Natural killer cell (primary cell): ENCODE data around the gene SEPHS1. TPM values are rescaled to one million over a fixed set of nuclear protein-coding genes. Genes with fewer than 3 reads are reported as not detected.
A peak's percentile ranks its signal among the peaks of the same experiment; 100 is the strongest.

ENCODE experiments used
- ATAC-seq, 3 donors: fragments of 150-1000 bp in 2 of 3; fragments of 200-7000 bp in 1 of 3; cut with Tn5 transposase; 1 replicate in 1 of 3; 2 replicates in 2 of 3; pipeline ENCODE4 v1.10.0; 2021; ENCODE audit warnings: mild to moderate bottlenecking in 2 of 3, moderate library complexity in 2 of 3
- DNase-seq, 2 donors: peaks; one replicate each; pipeline versions ENCODE4 v3.0.0 to v3.0.0-alpha.2; 2013 to 2021; ENCODE audit warnings: mixed read lengths in 1 of 2
- H3K27ac ChIP-seq: one replicate; pipeline ENCODE4 v1.5.1; 2013; ENCODE audit warnings: mild to moderate bottlenecking, low read length
- H3K27me3 ChIP-seq: one replicate; pipeline ENCODE4 v1.6.1; 2013; ENCODE audit warnings: low read length; ENCODE audit not compliant: control insufficient read depth, insufficient read depth
- H3K36me3 ChIP-seq: one replicate; pipeline ENCODE4 v1.6.1; 2013; ENCODE audit warnings: low read length; ENCODE audit not compliant: control insufficient read depth, insufficient read depth
- H3K4me1 ChIP-seq: one replicate; pipeline ENCODE4 v1.6.1; 2013; ENCODE audit warnings: low read length; ENCODE audit not compliant: control insufficient read depth, insufficient read depth
- H3K4me3 ChIP-seq: one replicate; pipeline ENCODE4 v1.5.1; 2013; ENCODE audit warnings: low read length
- H3K9me3 ChIP-seq: one replicate; pipeline ENCODE4 v1.6.1; 2013; ENCODE audit warnings: low read length; ENCODE audit not compliant: control insufficient read depth, insufficient read depth
- H3K27ac Mint-ChIP-seq, 2 donors: one replicate each; pipeline ENCODE4 v1.8.0; 2022; ENCODE audit warnings: mild to moderate bottlenecking in 2 of 2, mixed read lengths in 2 of 2, moderate library complexity in 1 of 2
- H3K27me3 Mint-ChIP-seq, 2 donors: one replicate each; pipeline ENCODE4 v1.8.0; 2022; ENCODE audit warnings: low read depth in 2 of 2, mixed read lengths in 2 of 2
- H3K36me3 Mint-ChIP-seq: one replicate; pipeline ENCODE4 v1.8.0; 2022; ENCODE audit warnings: mixed read lengths
- H3K4me1 Mint-ChIP-seq, 2 donors: one replicate each; pipeline ENCODE4 v1.8.0; 2022; ENCODE audit warnings: mixed read lengths in 2 of 2
- H3K4me3 Mint-ChIP-seq: one replicate; pipeline ENCODE4 v1.8.0; 2022; ENCODE audit warnings: mild to moderate bottlenecking, moderate library complexity, mixed read lengths
- H3K9me3 Mint-ChIP-seq, 2 donors: one replicate each; pipeline ENCODE4 v1.8.0; 2022; ENCODE audit warnings: mixed read lengths in 2 of 2
- CTCF ChIP-seq: fragments of 200-600 bp; IDR thresholded peaks from one replicate; pipeline ENCODE4 v1.8.0; 2022; ENCODE audit warnings: antibody characterized with exemption
- WGBS: methylation state at CpG from one replicate; pipeline ENCODE4 v1.1.7; 2013; ENCODE audit warnings: missing lambda C conversion rate; ENCODE audit not compliant: insufficient coverage; 5-methylcytosine and 5-hydroxymethylcytosine counted together
- intact Hi-C: fragments of 100-400 bp; cut with micrococcal nuclease; formaldehyde crosslinking; loops from one replicate; pipeline ENCODE4 v1.14.2; 2022
- total RNA-seq, 4 donors: library from RNA; stranded (reverse); fragments of 120-200 nt in 1 of 4; gene quantifications; one replicate each; pipeline versions ENCODE4 v1.2.3 to v1.2.4, GENCODE V29; 2013 to 2022

Gene SEPHS1
- total RNA-seq, 3 donors from 2014 or later (not counting 1 experiment from before 2014, with no cell fraction given), result 20.4 to 28.2 (median 23.4) TPM

GRCh38 chr10:13352519-13352918 is 4.4 kb upstream of the SEPHS1 start:
- no peaks in the 10 kb centered on the region for H3K9me3 ChIP-seq
- Mint-ChIP-seq H3K27me3 (peaks cover 23 to 26% of the 10 kb centered on the region in 2 donors), H3K4me3 (no peak overlapping the region), H3K36me3 (no peaks in the 10 kb centered on the region), H3K9me3 (no peaks in the 10 kb centered on the region), H3K27ac (no peak overlapping the region), H3K4me1 (peaks cover 13% of the 10 kb centered on the region in 2 donors)
- ATAC-seq (no peak), DNase-seq (peak in 1 of 2 donors; percentile 29)
- H3K36me3 ChIP-seq, result no peaks in the 10 kb centered on the region
- peaks cover under 1% of the 10 kb centered on the region for H3K27me3 ChIP-seq
- TF ChIP-seq CTCF, result no peak
- 59% methylated on average over 3 of the region's 3 CpGs for WGBS
- intact Hi-C loops, result loop anchor here (5.0 kb wide), 1 partner anchor 190 kb away; the partner anchor contains the start of gene MCM10
- no peak overlapping the region for H3K4me3 ChIP-seq
- H3K27ac ChIP-seq, result no peak overlapping the region
- peaks cover 26% of the 10 kb centered on the region for H3K4me1 ChIP-seq

GRCh38 chr10:13351340-13351915 is 3.3 kb upstream of the SEPHS1 start:
- ATAC-seq (no peak), DNase-seq (peak in 1 of 2 donors; percentile 73)
- Mint-ChIP-seq H3K27ac (no peak overlapping the region), H3K27me3 (peaks cover 23% of the 10 kb centered on the region in 2 donors), H3K36me3 (no peaks in the 10 kb centered on the region), H3K9me3 (no peaks in the 10 kb centered on the region), H3K4me3 (no peak overlapping the region), H3K4me1 (peaks cover 16 to 17% of the 10 kb centered on the region in 2 donors)
- Histone ChIP-seq H3K4me3 (no peak overlapping the region), H3K27ac (no peak overlapping the region), H3K27me3 (no peaks in the 10 kb centered on the region), H3K36me3 (no peaks in the 10 kb centered on the region), H3K4me1 (peaks cover 32% of the 10 kb centered on the region), H3K9me3 (no peaks in the 10 kb centered on the region)
- WGBS, result 71% methylated on average over 11 of the region's 11 CpGs
- intact Hi-C loops, result loop anchor here (5.0 kb wide), 1 partner anchor 189 kb away; the partner anchor contains the start of gene MCM10
- TF ChIP-seq CTCF, result no peak

- peak overlapping the region in 1 of 2 donors; percentile 39 for H3K27ac Mint-ChIP-seq
- intact Hi-C loops, result loop anchor here (5.0 kb wide), 2 partner anchors 47 to 187 kb away; partner anchors contain the start of genes MCM10 and PHYH
- H3K4me3 ChIP-seq, result peak overlapping the region; percentile 83
- no peaks in the 10 kb centered on the region for H3K36me3 Mint-ChIP-seq
- peaks cover 22 to 23% of the 10 kb centered on the region in 2 donors for H3K27me3 Mint-ChIP-seq
- H3K9me3 ChIP-seq, result no peaks in the 10 kb centered on the region
- TF ChIP-seq CTCF, result no peak
- H3K36me3 ChIP-seq, result no peaks in the 10 kb centered on the region
- no peak overlapping the region for H3K27ac ChIP-seq
- 6% methylated on average over 25 of the region's 25 CpGs for WGBS
- ATAC-seq (no peak), DNase-seq (peak in 1 of 2 donors; percentile 51)
- peaks cover 37% of the 10 kb centered on the region for H3K4me1 ChIP-seq
- no peaks in the 10 kb centered on the region for H3K9me3 Mint-ChIP-seq
- peaks cover 19 to 25% of the 10 kb centered on the region in 2 donors for H3K4me1 Mint-ChIP-seq
- H3K27me3 ChIP-seq, result no peaks in the 10 kb centered on the region
- H3K4me3 Mint-ChIP-seq, result peak overlapping the region; percentile 93
Measured at GRCh38 chr10:13349463-13350274, 1.6 kb upstream of the SEPHS1 start.
